ENCODE measurements around the gene UBAC2.
A peak's percentile ranks its signal among the peaks of the same experiment; 100 is the strongest.
"Not testable (repeated sequence)": the region's sequence is repeated elsewhere in the genome, so short reads cannot be mapped to it uniquely, and the experiment has no call there.

The UBAC2 gene

DNA sequence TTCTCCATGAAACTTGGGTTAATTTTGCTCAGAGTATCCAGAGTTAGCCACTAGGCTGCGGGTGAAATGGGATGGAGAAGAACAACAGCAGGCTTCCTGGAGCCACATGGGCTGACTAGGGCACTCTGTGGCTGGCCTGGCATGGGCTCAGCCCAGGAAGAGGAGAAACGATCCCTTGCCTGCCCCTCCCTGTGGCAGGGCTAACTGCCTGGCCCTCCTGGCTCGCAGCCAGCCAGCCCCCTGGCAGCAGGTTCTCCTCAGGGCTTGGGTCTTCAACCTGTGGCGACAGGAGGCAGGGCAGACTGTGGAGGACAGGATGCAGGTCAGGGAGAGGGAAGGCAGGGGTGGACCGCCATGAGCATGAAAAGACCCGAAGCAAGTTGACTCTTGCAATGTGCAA lies 185.3 kb downstream of the UBAC2 start:
- Histone ChIP-seq H3K79me2 (ENCODE audit: insufficient read depth, low read depth) (no peaks in the 10 kb centered on the region), H3K4me1 (ENCODE audit: low read depth, poor library complexity, severe bottlenecking) (no peaks in the 10 kb centered on the region), H4K20me1 (ENCODE audit: insufficient read depth) (no peaks in the 10 kb centered on the region), H3K27ac (no peak overlapping the region), H3K4me2 (no peak overlapping the region), H3K36me3 (ENCODE audit: insufficient read depth) (no peaks in the 10 kb centered on the region), H3K9ac (no peak overlapping the region), H2AFZ (ENCODE audit: low read depth) (no peak overlapping the region), H3K27me3 (ENCODE audit: insufficient read depth, low read depth) (no peaks in the 10 kb centered on the region), H3K4me3 (IDR thresholded peaks at IDR 0.05; ENCODE audit: insufficient read depth, low read depth, low read length) (no peak overlapping the region)
- TF ChIP-seq, protein P1, sequence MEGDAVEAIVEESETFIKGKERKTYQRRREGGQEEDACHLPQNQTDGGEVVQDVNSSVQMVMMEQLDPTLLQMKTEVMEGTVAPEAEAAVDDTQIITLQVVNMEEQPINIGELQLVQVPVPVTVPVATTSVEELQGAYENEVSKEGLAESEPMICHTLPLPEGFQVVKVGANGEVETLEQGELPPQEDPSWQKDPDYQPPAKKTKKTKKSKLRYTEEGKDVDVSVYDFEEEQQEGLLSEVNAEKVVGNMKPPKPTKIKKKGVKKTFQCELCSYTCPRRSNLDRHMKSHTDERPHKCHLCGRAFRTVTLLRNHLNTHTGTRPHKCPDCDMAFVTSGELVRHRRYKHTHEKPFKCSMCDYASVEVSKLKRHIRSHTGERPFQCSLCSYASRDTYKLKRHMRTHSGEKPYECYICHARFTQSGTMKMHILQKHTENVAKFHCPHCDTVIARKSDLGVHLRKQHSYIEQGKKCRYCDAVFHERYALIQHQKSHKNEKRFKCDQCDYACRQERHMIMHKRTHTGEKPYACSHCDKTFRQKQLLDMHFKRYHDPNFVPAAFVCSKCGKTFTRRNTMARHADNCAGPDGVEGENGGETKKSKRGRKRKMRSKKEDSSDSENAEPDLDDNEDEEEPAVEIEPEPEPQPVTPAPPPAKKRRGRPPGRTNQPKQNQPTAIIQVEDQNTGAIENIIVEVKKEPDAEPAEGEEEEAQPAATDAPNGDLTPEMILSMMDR (conservative IDR thresholded peaks at IDR 0.05; ENCODE audit: low read depth, low read length): no peak

GRCh38 chr13:99386495-99386894 lies 185.8 kb downstream of the UBAC2 start:
- H3K4me1 ChIP-seq (ENCODE audit: low read depth, poor library complexity, severe bottlenecking): no peaks in the 10 kb centered on the region
- TF ChIP-seq, protein P1 (conservative IDR thresholded peaks at IDR 0.05; ENCODE audit: low read depth, low read length): no peak
- no peak overlapping the region for H2AFZ ChIP-seq (ENCODE audit: low read depth)
- no peaks in the 10 kb centered on the region for H3K27me3 ChIP-seq (ENCODE audit: insufficient read depth, low read depth)
- no peak overlapping the region for H3K4me3 ChIP-seq (IDR thresholded peaks at IDR 0.05; ENCODE audit: insufficient read depth, low read depth, low read length)
- H3K27ac ChIP-seq: no peak overlapping the region
- no peak overlapping the region for H3K4me2 ChIP-seq
- no peaks in the 10 kb centered on the region for H3K36me3 ChIP-seq (ENCODE audit: insufficient read depth)
- no peaks in the 10 kb centered on the region for H4K20me1 ChIP-seq (ENCODE audit: insufficient read depth)
- H3K9ac ChIP-seq: no peak overlapping the region
- no peaks in the 10 kb centered on the region for H3K79me2 ChIP-seq (ENCODE audit: insufficient read depth, low read depth)

DNA sequence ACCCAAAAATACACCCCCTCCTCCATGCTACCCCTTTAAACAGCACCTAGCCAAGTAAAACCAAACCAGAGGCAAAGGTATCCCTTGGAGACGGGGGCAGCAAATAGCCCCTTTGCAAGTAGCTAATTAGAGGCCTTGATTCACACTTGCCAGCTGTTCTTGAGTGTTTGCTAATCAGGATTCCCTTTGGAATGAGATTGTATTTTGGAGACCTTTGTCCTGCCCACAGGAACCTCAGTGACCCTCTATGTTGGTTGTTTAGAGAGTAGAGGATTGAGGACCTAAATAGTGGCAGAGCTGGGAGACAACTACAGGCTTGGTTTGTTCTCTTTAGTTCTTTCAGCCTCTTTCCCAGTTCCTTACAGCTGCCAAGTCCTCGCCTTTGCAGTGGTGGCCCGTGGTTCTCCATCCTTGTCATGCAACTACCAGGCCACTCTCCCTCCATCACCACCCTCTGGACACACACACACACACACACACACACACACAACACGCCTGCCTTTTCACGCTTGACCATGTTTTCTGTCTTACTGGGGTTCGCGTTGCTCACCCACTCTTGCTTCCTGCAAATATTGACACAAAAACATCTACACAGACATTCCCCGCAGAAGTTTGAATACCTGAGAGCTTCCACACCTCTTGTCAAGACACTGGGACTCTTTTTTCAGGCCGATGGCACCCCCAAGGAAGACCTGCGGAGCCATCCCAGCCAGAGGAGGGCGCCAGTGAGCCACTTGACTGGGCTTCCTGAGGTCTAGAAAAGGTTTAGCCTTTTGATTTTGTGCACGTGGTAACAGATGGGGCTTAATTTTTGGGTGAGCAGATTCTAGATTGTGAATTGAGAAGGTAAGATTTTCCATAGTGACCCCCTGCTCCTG lies 186.5 kb downstream of the UBAC2 start:
- Histone ChIP-seq H3K4me3 (IDR thresholded peaks at IDR 0.05; ENCODE audit: insufficient read depth, low read depth, low read length) (no peak overlapping the region), H3K79me2 (ENCODE audit: insufficient read depth, low read depth) (no peaks in the 10 kb centered on the region), H4K20me1 (ENCODE audit: insufficient read depth) (no peaks in the 10 kb centered on the region), H2AFZ (ENCODE audit: low read depth) (no peak overlapping the region), H3K27me3 (ENCODE audit: insufficient read depth, low read depth) (no peaks in the 10 kb centered on the region), H3K4me1 (ENCODE audit: low read depth, poor library complexity, severe bottlenecking) (no peaks in the 10 kb centered on the region), H3K9ac (no peak overlapping the region), H3K27ac (no peak overlapping the region), H3K4me2 (no peak overlapping the region), H3K36me3 (ENCODE audit: insufficient read depth) (no peaks in the 10 kb centered on the region)
- TF ChIP-seq, protein P1 (conservative IDR thresholded peaks at IDR 0.05; ENCODE audit: low read depth, low read length): peak; percentile 71

DNA sequence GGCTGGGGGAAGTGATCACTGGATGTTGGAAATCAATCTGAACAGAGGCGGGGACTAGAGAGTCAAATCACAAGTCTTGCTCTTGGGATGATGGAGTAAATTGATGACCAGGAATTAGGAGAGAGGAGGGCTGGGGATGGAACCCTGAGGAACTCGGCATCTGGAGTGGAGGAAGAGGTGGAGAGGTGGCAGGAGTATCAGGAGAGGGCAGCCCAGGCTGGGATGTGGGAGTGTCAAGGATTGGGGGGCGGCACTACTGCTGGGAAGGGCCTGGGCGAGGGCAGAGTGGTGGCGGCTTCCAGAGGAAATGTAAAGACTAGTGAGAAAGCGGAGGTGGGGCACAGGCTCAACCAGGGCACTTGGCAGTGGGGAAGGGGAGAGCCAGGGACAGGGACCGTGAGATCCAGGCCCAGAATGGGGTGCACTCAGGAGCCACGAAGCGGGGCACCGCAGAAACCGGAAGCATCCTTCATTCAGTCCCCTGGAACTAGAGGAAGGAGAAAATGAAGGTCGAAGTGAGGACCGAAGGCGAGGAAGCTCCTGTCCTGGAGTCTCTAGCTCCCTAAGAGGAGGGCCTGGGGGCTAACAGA lies 187.8 kb downstream of the UBAC2 start:
- no peak overlapping the region for H3K27ac ChIP-seq
- TF ChIP-seq, protein P1 (conservative IDR thresholded peaks at IDR 0.05; ENCODE audit: low read depth, low read length): no peak
- no peak overlapping the region for H3K4me3 ChIP-seq (IDR thresholded peaks at IDR 0.05; ENCODE audit: insufficient read depth, low read depth, low read length)
- no peaks in the 10 kb centered on the region for H4K20me1 ChIP-seq (ENCODE audit: insufficient read depth)
- no peaks in the 10 kb centered on the region for H3K36me3 ChIP-seq (ENCODE audit: insufficient read depth)
- H3K4me1 ChIP-seq (ENCODE audit: low read depth, poor library complexity, severe bottlenecking): no peaks in the 10 kb centered on the region
- no peaks in the 10 kb centered on the region for H3K79me2 ChIP-seq (ENCODE audit: insufficient read depth, low read depth)
- H3K27me3 ChIP-seq (ENCODE audit: insufficient read depth, low read depth): no peaks in the 10 kb centered on the region
- H2AFZ ChIP-seq (ENCODE audit: low read depth): no peak overlapping the region
- H3K9ac ChIP-seq: no peak overlapping the region
- no peak overlapping the region for H3K4me2 ChIP-seq

- H3K79me2 ChIP-seq (ENCODE audit: insufficient read depth, low read depth); H3K27me3 ChIP-seq (ENCODE audit: insufficient read depth, low read depth); H3K9ac ChIP-seq; H2AFZ ChIP-seq (ENCODE audit: low read depth); H3K27ac ChIP-seq; H4K20me1 ChIP-seq (ENCODE audit: insufficient read depth); H3K36me3 ChIP-seq (ENCODE audit: insufficient read depth); H3K4me3 ChIP-seq (IDR thresholded peaks at IDR 0.05; ENCODE audit: insufficient read depth, low read depth, low read length); H3K4me1 ChIP-seq (ENCODE audit: low read depth, poor library complexity, severe bottlenecking); H3K4me2 ChIP-seq: not testable (repeated sequence)
Measured at GRCh38 chr13:99389094-99389493, 188.4 kb downstream of the UBAC2 start.
